Skeletal muscle tissue (tissue), 4 donors: ENCODE results near the gene MIOS. TPM values are rescaled to one million over a fixed set of nuclear protein-coding genes. Genes with fewer than 3 reads are reported as not detected.
A peak's percentile ranks its signal among the peaks of the same experiment; 100 is the strongest.

Source experiments
- H3K27ac ChIP-seq: one replicate; pipeline ENCODE4 v1.7.0; 2013; ENCODE audit warnings: mild to moderate bottlenecking, low read depth, low read length, inconsistent platforms
- H3K27me3 ChIP-seq, 3 donors: one replicate each; pipeline ENCODE4 v1.7.0; 2013; ENCODE audit warnings: low read length in 3 of 3; ENCODE audit not compliant: control insufficient read depth in 3 of 3, insufficient read depth in 3 of 3
- H3K36me3 ChIP-seq, 3 donors: one replicate each; pipeline ENCODE4 v1.7.0; 2013; ENCODE audit warnings: low read length in 3 of 3; ENCODE audit not compliant: control insufficient read depth in 3 of 3, insufficient read depth in 3 of 3
- H3K4me1 ChIP-seq, 3 donors: one replicate each; pipeline ENCODE4 v1.7.0; 2013; ENCODE audit warnings: low read length in 3 of 3, mild to moderate bottlenecking in 3 of 3; ENCODE audit not compliant: control insufficient read depth in 3 of 3, insufficient read depth in 3 of 3
- H3K4me3 ChIP-seq, 3 donors: one replicate each; pipeline ENCODE4 v1.7.0; 2013; ENCODE audit warnings: low read length in 3 of 3
- H3K9ac ChIP-seq, 3 donors: one replicate each; pipeline ENCODE4 v1.7.0; 2013; ENCODE audit warnings: low read length in 3 of 3, mild to moderate bottlenecking in 3 of 3, moderate library complexity in 2 of 3, low read depth in 1 of 3
- H3K9me3 ChIP-seq, 3 donors: one replicate each; pipeline ENCODE4 v1.7.0; 2013; ENCODE audit warnings: low read length in 3 of 3; ENCODE audit not compliant: control insufficient read depth in 3 of 3
- total RNA-seq: library from RNA; depleted of rRNA; stranded (reverse); fragments of >200 nt; gene quantifications from one replicate; pipeline ENCODE4 v1.2.3, GENCODE V29; 2014
- donor health status: Osteomylitis.

MIOS gene
- total RNA-seq, 1 donor from 2014 or later, result 35.5 TPM

GRCh38 chr7:7533831-7534430 is 32.8 kb upstream of the MIOS start:
- Histone ChIP-seq H3K27ac (no peak overlapping the region), H3K27me3 (no peaks in the 10 kb centered on the region), H3K4me3 (no peak overlapping the region), H3K4me1 (peaks cover 0 to 9% (median 0%) of the 10 kb centered on the region in 3 donors), H3K36me3 (no peaks in the 10 kb centered on the region), H3K9me3 (no peaks in the 10 kb centered on the region), H3K9ac (no peak overlapping the region)

DNA sequence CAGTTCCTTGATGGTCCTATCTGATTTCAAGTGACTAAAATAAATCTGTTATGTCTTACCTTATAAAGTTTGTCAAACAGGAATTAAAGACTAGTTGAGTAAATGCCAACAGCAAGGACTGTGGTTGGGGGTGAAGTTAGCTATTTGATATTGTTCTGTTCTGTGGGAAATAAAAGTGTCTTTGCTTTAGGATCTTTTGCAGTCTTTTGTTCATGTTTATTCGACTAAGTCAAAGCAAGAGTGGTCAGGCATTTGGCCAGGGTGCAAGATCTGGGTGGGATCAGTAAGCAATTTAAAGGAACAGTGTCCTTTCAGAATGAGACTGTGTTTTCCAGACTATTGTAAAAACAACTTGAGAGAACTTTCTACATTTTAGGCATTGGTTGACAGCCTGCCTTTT is 31.0 kb upstream of the MIOS start, which contains the start of gene COL28A1:
Gene COL28A1 (minus strand): TSS at position 183 of the 400 bp plus-strand sequence. CDS start 2,998 bp downstream, outside the sequence.
- peak within 1 kb of the TSS; percentile 32 to 59 (median 55) for H3K9ac ChIP-seq
- no peaks in the 10 kb centered on the region for H3K36me3 ChIP-seq
- H3K9me3 ChIP-seq, result no peaks in the 10 kb centered on the region
- peak within 1 kb of the TSS; percentile 21 for H3K27ac ChIP-seq
- no peaks in the 10 kb centered on the region for H3K27me3 ChIP-seq
- H3K4me1 ChIP-seq, result peaks cover 0 to 9% (median 0%) of the 10 kb centered on the region in 3 donors
- H3K4me3 ChIP-seq, result peak within 1 kb of the TSS; percentile 24 to 57 (median 32)

GRCh38 chr7:7536396-7537019 is 30.2 kb upstream of the MIOS start:
- H3K9ac ChIP-seq, result no peak overlapping the region
- no peaks in the 10 kb centered on the region for H3K36me3 ChIP-seq
- no peak overlapping the region for H3K27ac ChIP-seq
- no peaks in the 10 kb centered on the region for H3K9me3 ChIP-seq
- H3K4me1 ChIP-seq, result peaks cover 0 to 9% (median 0%) of the 10 kb centered on the region in 3 donors
- no peak overlapping the region for H3K4me3 ChIP-seq
- no peaks in the 10 kb centered on the region for H3K27me3 ChIP-seq

DNA sequence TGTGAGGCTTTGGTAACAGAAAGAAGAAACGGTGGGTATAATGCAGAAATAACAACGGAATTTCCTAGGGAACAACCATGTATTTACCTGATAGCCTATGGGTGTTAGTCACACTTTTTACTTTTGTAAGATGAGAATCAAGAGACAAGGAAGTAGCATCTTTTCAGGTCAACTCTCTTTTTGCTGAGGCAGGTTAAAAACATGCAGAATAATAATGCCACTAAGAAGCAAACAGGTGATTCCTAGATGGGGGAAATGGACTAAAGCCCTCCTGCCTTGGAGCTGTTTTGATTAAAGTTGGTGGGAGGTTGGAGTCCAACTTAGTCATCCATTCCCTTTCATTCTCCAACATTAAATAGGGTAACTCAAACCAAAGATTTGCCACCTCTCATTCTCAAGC is 29.0 kb upstream of the MIOS start:
- no peaks in the 10 kb centered on the region for H3K9me3 ChIP-seq
- no peaks in the 10 kb centered on the region for H3K27me3 ChIP-seq
- H3K36me3 ChIP-seq, result no peaks in the 10 kb centered on the region
- H3K4me1 ChIP-seq, result peaks cover 0 to 9% (median 0%) of the 10 kb centered on the region in 3 donors
- no peak overlapping the region for H3K27ac ChIP-seq
- no peak overlapping the region for H3K9ac ChIP-seq
- no peak overlapping the region for H3K4me3 ChIP-seq

- Histone ChIP-seq H3K9me3 (no peaks in the 10 kb centered on the region), H3K36me3 (no peaks in the 10 kb centered on the region), H3K27me3 (no peaks in the 10 kb centered on the region), H3K4me1 (peaks cover 0 to 9% (median 0%) of the 10 kb centered on the region in 3 donors), H3K4me3 (no peak overlapping the region), H3K27ac (no peak overlapping the region), H3K9ac (no peak overlapping the region)
Observed at GRCh38 chr7:7539152-7539551, 27.5 kb upstream of the MIOS start.

- Histone ChIP-seq H3K27me3 (no peaks in the 10 kb centered on the region), H3K9ac (no peak overlapping the region), H3K4me3 (no peak overlapping the region), H3K36me3 (no peaks in the 10 kb centered on the region), H3K4me1 (peaks cover 0 to 9% (median 0%) of the 10 kb centered on the region in 3 donors), H3K27ac (no peak overlapping the region), H3K9me3 (no peaks in the 10 kb centered on the region)
Observed at GRCh38 chr7:7539711-7540110, 27.0 kb upstream of the MIOS start.

DNA sequence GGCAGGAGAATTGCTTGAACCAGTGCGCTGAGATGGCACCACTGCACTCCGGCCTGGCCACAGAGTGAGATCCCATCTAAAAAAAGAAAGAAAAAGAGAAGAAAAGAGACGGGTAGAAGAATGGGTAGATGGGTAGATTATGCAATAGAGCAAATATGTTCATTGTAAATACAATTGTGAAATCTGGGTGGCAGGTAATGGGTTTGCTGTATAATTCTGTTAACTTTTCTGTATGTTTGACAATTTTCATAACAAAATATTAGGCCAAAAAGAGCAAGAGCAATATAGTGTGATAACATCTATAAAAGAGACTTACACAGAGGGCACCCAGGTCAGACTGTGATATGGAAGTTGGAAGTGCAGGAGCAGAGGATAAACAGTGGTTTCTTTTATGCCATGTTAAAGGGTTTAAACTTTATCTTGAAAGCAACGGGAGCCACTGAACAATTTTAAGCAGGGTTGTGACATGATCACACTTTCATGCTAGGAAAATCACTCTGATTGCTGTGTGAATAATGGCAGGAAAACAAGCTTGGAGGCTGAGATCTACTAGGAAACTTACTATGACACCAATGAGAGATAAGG is 24.3 kb upstream of the MIOS start:
- Histone ChIP-seq H3K27me3 (no peaks in the 10 kb centered on the region), H3K9ac (no peak overlapping the region), H3K9me3 (no peaks in the 10 kb centered on the region), H3K4me1 (no peaks in the 10 kb centered on the region), H3K4me3 (no peak overlapping the region), H3K36me3 (no peaks in the 10 kb centered on the region), H3K27ac (no peak overlapping the region)

GRCh38 chr7:7548407-7548806 is 18.3 kb upstream of the MIOS start:
- H3K9me3 ChIP-seq, result no peaks in the 10 kb centered on the region
- no peak overlapping the region for H3K4me3 ChIP-seq
- H3K27ac ChIP-seq, result no peak overlapping the region
- no peak overlapping the region for H3K9ac ChIP-seq
- H3K4me1 ChIP-seq, result peaks cover 0 to 1% (median 1%) of the 10 kb centered on the region in 3 donors
- peaks cover 0 to 2% (median 0%) of the 10 kb centered on the region in 3 donors for H3K36me3 ChIP-seq
- no peaks in the 10 kb centered on the region for H3K27me3 ChIP-seq

DNA sequence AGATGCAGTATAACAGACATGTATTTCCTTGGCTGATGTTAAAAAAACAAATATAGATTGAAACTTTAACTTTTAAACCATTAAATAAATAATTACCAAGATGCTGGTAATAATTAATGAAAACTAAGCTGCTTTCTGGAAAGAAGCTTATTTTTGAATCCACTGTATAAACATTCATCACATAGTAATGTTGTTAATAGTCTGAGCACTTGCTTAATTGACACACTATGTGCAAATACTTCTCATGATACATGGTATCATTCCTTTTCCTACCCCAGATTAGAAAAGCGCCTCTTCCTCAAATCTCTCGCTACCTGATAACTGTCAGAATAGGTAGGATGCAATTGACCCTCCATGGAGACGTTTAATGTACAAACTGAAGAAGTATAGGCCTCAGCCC is 16.0 kb upstream of the MIOS start:
- Histone ChIP-seq H3K9ac (no peak overlapping the region), H3K9me3 (no peaks in the 10 kb centered on the region), H3K4me1 (peaks cover 6 to 13% (median 8%) of the 10 kb centered on the region in 3 donors), H3K27me3 (no peaks in the 10 kb centered on the region), H3K4me3 (no peak overlapping the region), H3K36me3 (peaks cover 0 to 2% (median 0%) of the 10 kb centered on the region in 3 donors), H3K27ac (no peak overlapping the region)

DNA sequence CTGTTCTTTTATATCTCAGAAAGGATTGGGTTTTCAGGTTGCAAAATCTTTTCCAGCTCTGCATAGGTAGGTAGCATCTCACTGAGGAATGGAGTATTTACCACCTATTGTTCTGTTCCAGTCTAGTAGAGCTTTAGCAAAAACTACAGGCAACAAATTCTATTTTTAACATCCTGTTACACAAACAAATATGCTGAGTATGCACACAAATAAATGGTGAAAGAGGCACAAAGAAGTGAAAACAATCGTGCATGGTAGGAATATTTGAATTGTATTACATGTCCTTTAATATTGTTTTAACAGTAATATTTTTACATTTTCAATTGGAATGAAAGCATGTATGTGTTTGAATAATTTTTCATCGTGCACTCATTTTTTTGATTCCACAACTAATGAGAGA is 14.5 kb upstream of the MIOS start:
- peaks cover 6 to 13% (median 8%) of the 10 kb centered on the region in 3 donors for H3K4me1 ChIP-seq
- H3K36me3 ChIP-seq, result peaks cover 0 to 2% (median 0%) of the 10 kb centered on the region in 3 donors
- H3K9ac ChIP-seq, result no peak overlapping the region
- H3K27ac ChIP-seq, result no peak overlapping the region
- no peaks in the 10 kb centered on the region for H3K27me3 ChIP-seq
- no peaks in the 10 kb centered on the region for H3K9me3 ChIP-seq
- no peak overlapping the region for H3K4me3 ChIP-seq
